Ishikawa (cell line): ENCODE results near the gene ENOX1.

Experiments used
- CEBPB ChIP-seq: IDR thresholded peaks from 2 replicates; pipeline ENCODE4 v1.6.1; 2012
- CREB1 ChIP-seq: IDR thresholded peaks from 2 replicates; pipeline ENCODE4 v1.6.1; 2012; ENCODE audit warnings: low read depth
- EGR1 ChIP-seq: IDR thresholded peaks from 2 replicates; pipeline ENCODE4 v1.6.1; 2012
- EP300 ChIP-seq: IDR thresholded peaks from 2 replicates; pipeline ENCODE4 v1.6.1; 2012; ENCODE audit warnings: borderline replicate concordance
- FOXM1 ChIP-seq: IDR thresholded peaks from 2 replicates; pipeline ENCODE4 v1.6.1; 2012; ENCODE audit warnings: low read depth, borderline replicate concordance
- MAX ChIP-seq: IDR thresholded peaks from 2 replicates; pipeline ENCODE4 v1.6.1; 2012
- NFIC ChIP-seq: IDR thresholded peaks from 2 replicates; pipeline ENCODE4 v1.6.1; 2012
- RAD21 ChIP-seq: IDR thresholded peaks from 2 replicates; pipeline ENCODE4 v1.6.1; 2012; ENCODE audit warnings: low read depth
- TAF1 ChIP-seq: IDR thresholded peaks from 2 replicates; pipeline ENCODE4 v1.6.1; 2012; ENCODE audit warnings: low read depth, mild to moderate bottlenecking
- TCF12 ChIP-seq: IDR thresholded peaks from 2 replicates; pipeline ENCODE4 v1.6.1; 2012; ENCODE audit warnings: low read depth
- TEAD4 ChIP-seq: IDR thresholded peaks from 2 replicates; pipeline ENCODE4 v1.6.1; 2012
- YY1 ChIP-seq: IDR thresholded peaks from 2 replicates; pipeline ENCODE4 v1.6.1; 2012; ENCODE audit warnings: low read depth
- ZBTB7A ChIP-seq: IDR thresholded peaks from 2 replicates; pipeline ENCODE4 v1.6.1; 2012; ENCODE audit warnings: low read depth
- TF ChIP-seq, protein P1 (sequence below): IDR thresholded peaks from 2 replicates; pipeline ENCODE4 v1.6.1; 2012; ENCODE audit warnings: low read depth, mild to moderate bottlenecking
- TF ChIP-seq, protein P2 (sequence below): IDR thresholded peaks from 2 replicates; pipeline ENCODE4 v1.6.1; 2012

The ENOX1 gene

GRCh38 chr13:43669964-43670363 lies 116.8 kb downstream of the ENOX1 start:
- TF ChIP-seq ZBTB7A (no peak), CEBPB (no peak), EP300 (no peak), TAF1 (no peak), TEAD4 (no peak), CREB1 (no peak), FOXM1 (no peak), MAX (no peak), TCF12 (no peak), EGR1 (no peak), NFIC (no peak), RAD21 (no peak), YY1 (no peak)
- TF ChIP-seq, protein P1, sequence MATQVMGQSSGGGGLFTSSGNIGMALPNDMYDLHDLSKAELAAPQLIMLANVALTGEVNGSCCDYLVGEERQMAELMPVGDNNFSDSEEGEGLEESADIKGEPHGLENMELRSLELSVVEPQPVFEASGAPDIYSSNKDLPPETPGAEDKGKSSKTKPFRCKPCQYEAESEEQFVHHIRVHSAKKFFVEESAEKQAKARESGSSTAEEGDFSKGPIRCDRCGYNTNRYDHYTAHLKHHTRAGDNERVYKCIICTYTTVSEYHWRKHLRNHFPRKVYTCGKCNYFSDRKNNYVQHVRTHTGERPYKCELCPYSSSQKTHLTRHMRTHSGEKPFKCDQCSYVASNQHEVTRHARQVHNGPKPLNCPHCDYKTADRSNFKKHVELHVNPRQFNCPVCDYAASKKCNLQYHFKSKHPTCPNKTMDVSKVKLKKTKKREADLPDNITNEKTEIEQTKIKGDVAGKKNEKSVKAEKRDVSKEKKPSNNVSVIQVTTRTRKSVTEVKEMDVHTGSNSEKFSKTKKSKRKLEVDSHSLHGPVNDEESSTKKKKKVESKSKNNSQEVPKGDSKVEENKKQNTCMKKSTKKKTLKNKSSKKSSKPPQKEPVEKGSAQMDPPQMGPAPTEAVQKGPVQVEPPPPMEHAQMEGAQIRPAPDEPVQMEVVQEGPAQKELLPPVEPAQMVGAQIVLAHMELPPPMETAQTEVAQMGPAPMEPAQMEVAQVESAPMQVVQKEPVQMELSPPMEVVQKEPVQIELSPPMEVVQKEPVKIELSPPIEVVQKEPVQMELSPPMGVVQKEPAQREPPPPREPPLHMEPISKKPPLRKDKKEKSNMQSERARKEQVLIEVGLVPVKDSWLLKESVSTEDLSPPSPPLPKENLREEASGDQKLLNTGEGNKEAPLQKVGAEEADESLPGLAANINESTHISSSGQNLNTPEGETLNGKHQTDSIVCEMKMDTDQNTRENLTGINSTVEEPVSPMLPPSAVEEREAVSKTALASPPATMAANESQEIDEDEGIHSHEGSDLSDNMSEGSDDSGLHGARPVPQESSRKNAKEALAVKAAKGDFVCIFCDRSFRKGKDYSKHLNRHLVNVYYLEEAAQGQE, result no peak
- TF ChIP-seq, protein P2, sequence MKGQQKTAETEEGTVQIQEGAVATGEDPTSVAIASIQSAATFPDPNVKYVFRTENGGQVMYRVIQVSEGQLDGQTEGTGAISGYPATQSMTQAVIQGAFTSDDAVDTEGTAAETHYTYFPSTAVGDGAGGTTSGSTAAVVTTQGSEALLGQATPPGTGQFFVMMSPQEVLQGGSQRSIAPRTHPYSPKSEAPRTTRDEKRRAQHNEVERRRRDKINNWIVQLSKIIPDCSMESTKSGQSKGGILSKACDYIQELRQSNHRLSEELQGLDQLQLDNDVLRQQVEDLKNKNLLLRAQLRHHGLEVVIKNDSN, result no peak

GRCh38 chr13:43669101-43669500 lies 117.7 kb downstream of the ENOX1 start:
- no peak for TF ChIP-seq RAD21

DNA sequence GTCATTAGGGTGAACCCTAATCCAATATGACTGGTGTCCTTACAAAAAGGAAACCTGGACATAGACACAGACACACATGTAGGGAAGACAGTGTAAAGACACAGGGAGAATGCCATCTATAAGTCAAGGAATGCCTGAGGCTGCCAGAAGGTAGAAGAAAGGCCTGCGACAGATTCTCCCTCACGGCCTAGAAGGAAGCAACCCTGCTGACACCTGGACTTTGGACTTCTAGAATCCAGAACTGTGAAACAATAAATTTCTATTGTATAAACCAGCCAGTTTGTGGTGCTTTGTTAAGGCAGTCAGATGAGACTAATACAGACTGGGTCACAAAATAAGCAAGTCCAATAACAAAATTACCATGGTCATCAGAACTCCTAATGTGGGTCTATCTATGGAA lies 120.4 kb downstream of the ENOX1 start:
- TF ChIP-seq EP300 (no peak), EGR1 (no peak), ZBTB7A (no peak), MAX (no peak)

- no peak for TF ChIP-seq EP300
- no peak for TF ChIP-seq FOXM1
- no peak for TF ChIP-seq NFIC
- TF ChIP-seq TEAD4, result no peak
- no peak for TF ChIP-seq YY1
- TF ChIP-seq, protein P2, result no peak
- no peak for TF ChIP-seq CREB1
- TF ChIP-seq MAX, result no peak
Measured at GRCh38 chr13:43665388-43665787, 121.4 kb downstream of the ENOX1 start.

DNA sequence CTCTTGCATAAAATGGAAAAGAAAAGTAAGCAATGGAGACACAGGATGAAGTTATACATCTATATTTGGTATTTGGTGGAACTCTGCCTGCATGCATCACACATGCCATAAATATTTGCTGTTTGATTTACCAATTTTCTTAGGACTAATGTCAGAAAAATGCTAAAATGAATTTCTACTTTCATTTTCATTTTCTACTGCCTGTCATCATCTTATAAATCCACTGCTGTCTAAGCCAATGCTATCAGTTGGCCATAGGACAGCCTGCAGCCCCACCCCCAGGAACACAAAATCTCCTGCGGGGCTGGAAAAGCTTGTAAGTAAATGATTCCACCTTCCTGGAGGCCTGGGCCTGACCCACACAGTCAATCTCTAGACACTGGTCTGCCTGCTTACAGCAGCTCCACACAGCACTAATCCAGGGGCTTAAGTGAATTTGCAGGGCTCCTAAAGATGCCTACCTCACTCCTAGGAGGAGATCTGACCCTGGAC lies 122.0 kb downstream of the ENOX1 start:
- TF ChIP-seq, protein P1, result no peak

DNA sequence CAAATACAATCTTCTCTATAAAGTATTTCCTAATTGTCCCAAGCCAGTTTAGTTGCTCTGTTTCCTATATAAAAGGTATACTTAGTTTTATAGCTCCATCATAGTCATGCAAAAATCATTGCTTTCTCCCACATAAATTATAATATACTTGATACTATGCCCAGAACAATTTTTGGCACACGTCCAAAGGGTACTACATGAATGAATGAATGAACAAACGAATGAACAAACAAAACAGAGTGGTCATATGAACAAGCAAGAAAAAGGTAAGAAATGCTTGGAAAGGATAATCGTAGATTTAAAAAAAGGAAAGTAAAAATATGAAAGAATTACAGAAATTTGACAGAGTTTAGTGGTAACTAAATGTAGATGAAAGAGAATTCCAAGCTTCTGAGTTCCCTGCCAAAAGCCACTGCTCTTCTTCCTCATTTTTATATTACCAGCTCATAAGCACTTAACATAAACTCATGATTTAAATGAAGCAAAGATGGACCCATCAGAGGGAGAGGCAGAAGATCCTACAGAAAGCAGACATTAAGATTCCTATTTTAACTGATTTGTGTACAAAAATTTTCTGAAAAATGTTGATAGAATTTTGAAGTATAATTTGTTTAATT lies 123.2 kb downstream of the ENOX1 start:
- TF ChIP-seq, protein P1, result no peak
- TF ChIP-seq CREB1, result no peak
